Spleen (tissue), 7 donors: Measurements from ENCODE around the gene MAP3K19.

Source experiments
- CTCF ChIP-seq, 11 experiments: fragments of 200-600 bp in 7 of 11; fragments of 450-650 bp in 4 of 11; sonication (generic) in 4 of 11; IDR thresholded peaks in 8 of 11; conservative IDR thresholded peaks in 3 of 11; 1 replicate in 7 of 11; 2 replicates in 4 of 11; pipeline versions ENCODE4 v1.4.0 to v1.8.0; 2016 to 2021; ENCODE audit warnings: antibody characterized with exemption in 11 of 11, inconsistent platforms in 4 of 11, mild to moderate bottlenecking in 1 of 11
- POLR2A ChIP-seq, 3 donors: fragments of 450-650 bp; IDR thresholded peaks; one replicate each; pipeline ENCODE4 v1.5.1; 2017; ENCODE audit warnings: antibody characterized with exemption in 3 of 3, mild to moderate bottlenecking in 1 of 3
- POLR2AphosphoS5 ChIP-seq, 3 donors: sonication (generic); formaldehyde crosslinking; IDR thresholded peaks; one replicate each; pipeline ENCODE4 v1.5.1; 2017; ENCODE audit warnings: antibody characterized with exemption in 3 of 3
- donor health status: DM: no; HTN: no; CAD: no; lungs with moderate emphysema.
- donor health status: DM: no; HTN: no; CAD: no.
- donor health status: DM: no; HTN: no; CAD: no.

GRCh38 chr2:134955744-134956143 lies 91.5 kb downstream of the MAP3K19 start:
- TF ChIP-seq CTCF (IDR thresholded peaks at IDR 0.05 in 8 of 11, conservative IDR thresholded peaks at IDR 0.05 in 3 of 11) (no peak), POLR2A (IDR thresholded peaks at IDR 0.05) (no peak), POLR2AphosphoS5 (IDR thresholded peaks at IDR 0.05) (no peak)
